ENCODE measurements around the gene ENDOD1.
A peak's percentile ranks its signal among the peaks of the same experiment; 100 is the strongest.

Gene ENDOD1

GRCh38 chr11:95153857-95154246, 64.2 kb downstream of the ENDOD1 start:
- TF ChIP-seq CTCF (IDR thresholded peaks at IDR 0.05; ENCODE audit: low read depth, low read length), result no peak
- H3K4me3 ChIP-seq (ENCODE audit: low read depth, low read length), result no peak overlapping the region
- no peak for DNase-seq
- no peak overlapping the region for H3K27ac ChIP-seq
- no peaks in the 10 kb centered on the region for H3K36me3 ChIP-seq
- no peaks in the 10 kb centered on the region for H3K27me3 ChIP-seq (ENCODE audit: insufficient read depth, low read depth, severe bottlenecking)
- peaks cover 3% of the 10 kb centered on the region for H3K9me3 ChIP-seq (ENCODE audit: severe bottlenecking)

DNA sequence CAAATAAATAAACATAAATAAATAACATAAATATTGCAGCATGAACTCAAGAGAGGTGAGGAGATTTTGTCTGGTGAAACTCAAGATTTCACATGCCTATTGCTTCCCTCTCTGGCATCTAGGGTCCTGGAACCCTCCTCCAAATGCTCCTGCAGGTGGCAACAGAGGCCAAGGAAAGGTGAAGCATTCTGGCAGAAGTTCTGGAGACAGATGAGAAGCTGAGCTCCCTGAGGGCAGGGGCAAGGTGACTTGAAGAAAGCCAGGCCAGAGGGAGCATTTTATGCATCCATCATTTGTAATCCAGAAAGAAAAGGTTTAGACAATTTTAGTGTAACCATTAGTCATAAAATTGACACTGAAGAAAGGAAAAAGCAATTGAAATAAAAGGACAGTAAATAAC, 64.9 kb downstream of the ENDOD1 start:
- no peak overlapping the region for H3K4me3 ChIP-seq (ENCODE audit: low read depth, low read length)
- H3K9me3 ChIP-seq (ENCODE audit: severe bottlenecking), result peaks cover 3% of the 10 kb centered on the region
- no peaks in the 10 kb centered on the region for H3K27me3 ChIP-seq (ENCODE audit: insufficient read depth, low read depth, severe bottlenecking)
- no peaks in the 10 kb centered on the region for H3K36me3 ChIP-seq
- TF ChIP-seq CTCF (IDR thresholded peaks at IDR 0.05; ENCODE audit: low read depth, low read length), result peak; percentile 79
- H3K27ac ChIP-seq, result no peak overlapping the region
- DNase-seq, result peak; percentile 77

- Histone ChIP-seq H3K9me3 (ENCODE audit: severe bottlenecking) (peaks cover 3% of the 10 kb centered on the region), H3K4me3 (ENCODE audit: low read depth, low read length) (no peak overlapping the region), H3K36me3 (no peaks in the 10 kb centered on the region), H3K27me3 (ENCODE audit: insufficient read depth, low read depth, severe bottlenecking) (no peaks in the 10 kb centered on the region), H3K27ac (no peak overlapping the region)
- DNase-seq, result no peak
- no peak for TF ChIP-seq CTCF (IDR thresholded peaks at IDR 0.05; ENCODE audit: low read depth, low read length)
Measured at GRCh38 chr11:95155385-95155784, 65.7 kb downstream of the ENDOD1 start.

- H3K27me3 ChIP-seq (ENCODE audit: insufficient read depth, low read depth, severe bottlenecking), result no peaks in the 10 kb centered on the region
- peaks cover 3% of the 10 kb centered on the region for H3K9me3 ChIP-seq (ENCODE audit: severe bottlenecking)
- no peak overlapping the region for H3K27ac ChIP-seq
- DNase-seq, result no peak
- TF ChIP-seq CTCF (IDR thresholded peaks at IDR 0.05; ENCODE audit: low read depth, low read length), result no peak
- no peaks in the 10 kb centered on the region for H3K36me3 ChIP-seq
- no peak overlapping the region for H3K4me3 ChIP-seq (ENCODE audit: low read depth, low read length)
Measured at GRCh38 chr11:95156133-95156721, 66.6 kb downstream of the ENDOD1 start.

- Histone ChIP-seq H3K4me3 (ENCODE audit: low read depth, low read length) (no peak overlapping the region), H3K9me3 (ENCODE audit: severe bottlenecking) (peaks cover 3% of the 10 kb centered on the region), H3K27ac (no peak overlapping the region), H3K27me3 (ENCODE audit: insufficient read depth, low read depth, severe bottlenecking) (no peaks in the 10 kb centered on the region), H3K36me3 (no peaks in the 10 kb centered on the region)
- TF ChIP-seq CTCF (IDR thresholded peaks at IDR 0.05; ENCODE audit: low read depth, low read length), result no peak
- no peak for DNase-seq
Measured at GRCh38 chr11:95156916-95157541, 67.4 kb downstream of the ENDOD1 start.

DNA sequence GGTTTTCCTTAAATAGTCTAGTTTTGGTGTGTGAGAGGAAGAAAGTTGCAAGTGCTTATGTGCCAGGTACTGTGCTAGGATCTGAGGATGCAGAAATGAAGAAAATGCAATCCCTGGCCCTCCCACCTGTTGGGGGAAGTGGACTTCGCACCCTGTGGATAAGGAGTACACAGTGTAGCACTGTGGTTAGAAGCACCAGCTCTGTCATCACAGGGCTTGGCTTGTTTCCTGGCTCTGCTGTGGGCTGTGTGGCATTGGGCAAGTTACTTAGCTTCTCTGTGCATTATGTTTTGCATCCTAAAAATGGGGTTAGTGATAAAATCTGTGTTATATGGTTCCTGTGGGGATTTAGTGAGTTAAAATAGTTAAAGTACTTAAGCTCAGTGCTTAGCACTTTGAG, 68.2 kb downstream of the ENDOD1 start:
- no peak for DNase-seq
- Histone ChIP-seq H3K27me3 (ENCODE audit: insufficient read depth, low read depth, severe bottlenecking) (no peaks in the 10 kb centered on the region), H3K36me3 (no peaks in the 10 kb centered on the region), H3K4me3 (ENCODE audit: low read depth, low read length) (no peak overlapping the region), H3K9me3 (ENCODE audit: severe bottlenecking) (peaks cover 3% of the 10 kb centered on the region), H3K27ac (no peak overlapping the region)
- no peak for TF ChIP-seq CTCF (IDR thresholded peaks at IDR 0.05; ENCODE audit: low read depth, low read length)
